ENCODE measurements around the gene NOXA1. TPM values are rescaled to one million over a fixed set of nuclear protein-coding genes. Genes with fewer than 3 reads are reported as not detected.

Gene NOXA1
- total RNA-seq, 6 experiments from 2014 or later, result 4.7 to 8.0 (median 5.7) TPM

- H3K4me3 ChIP-seq, result no peak overlapping the region
- no peaks in the 10 kb centered on the region for H3K9me3 ChIP-seq
- no peak overlapping the region for H3K27ac ChIP-seq
- DNase-seq (peak in 1 of 3 donors; percentile 49), ATAC-seq (peak in 1 of 4 donors; percentile 5)
- TF ChIP-seq POLR2A (IDR thresholded peaks at IDR 0.05), result no peak
- TF ChIP-seq, protein P1, sequence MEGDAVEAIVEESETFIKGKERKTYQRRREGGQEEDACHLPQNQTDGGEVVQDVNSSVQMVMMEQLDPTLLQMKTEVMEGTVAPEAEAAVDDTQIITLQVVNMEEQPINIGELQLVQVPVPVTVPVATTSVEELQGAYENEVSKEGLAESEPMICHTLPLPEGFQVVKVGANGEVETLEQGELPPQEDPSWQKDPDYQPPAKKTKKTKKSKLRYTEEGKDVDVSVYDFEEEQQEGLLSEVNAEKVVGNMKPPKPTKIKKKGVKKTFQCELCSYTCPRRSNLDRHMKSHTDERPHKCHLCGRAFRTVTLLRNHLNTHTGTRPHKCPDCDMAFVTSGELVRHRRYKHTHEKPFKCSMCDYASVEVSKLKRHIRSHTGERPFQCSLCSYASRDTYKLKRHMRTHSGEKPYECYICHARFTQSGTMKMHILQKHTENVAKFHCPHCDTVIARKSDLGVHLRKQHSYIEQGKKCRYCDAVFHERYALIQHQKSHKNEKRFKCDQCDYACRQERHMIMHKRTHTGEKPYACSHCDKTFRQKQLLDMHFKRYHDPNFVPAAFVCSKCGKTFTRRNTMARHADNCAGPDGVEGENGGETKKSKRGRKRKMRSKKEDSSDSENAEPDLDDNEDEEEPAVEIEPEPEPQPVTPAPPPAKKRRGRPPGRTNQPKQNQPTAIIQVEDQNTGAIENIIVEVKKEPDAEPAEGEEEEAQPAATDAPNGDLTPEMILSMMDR (IDR thresholded peaks at IDR 0.05), result no peak
- 97% methylated on average over 5 of the region's 47 CpGs for WGBS (ENCODE audit: insufficient coverage, low coverage, low lambda C conversion rate, missing lambda C conversion rate)
- no peaks in the 10 kb centered on the region for H3K27me3 ChIP-seq
- no peaks in the 10 kb centered on the region for H3K4me1 ChIP-seq
- intact Hi-C loops (cut with DNase I), result no loop called here
- no peaks in the 10 kb centered on the region for H3K36me3 ChIP-seq
Measured at GRCh38 chr9:137388589-137389427, 34.4 kb upstream of the NOXA1 start.

- DNase-seq (peak in 1 of 3 donors; percentile 51), ATAC-seq (no peak)
- Histone ChIP-seq H3K9me3 (no peaks in the 10 kb centered on the region), H3K27me3 (no peaks in the 10 kb centered on the region), H3K36me3 (no peaks in the 10 kb centered on the region), H3K27ac (no peak overlapping the region), H3K4me1 (no peaks in the 10 kb centered on the region), H3K4me3 (no peak overlapping the region)
- no peak for TF ChIP-seq POLR2A (IDR thresholded peaks at IDR 0.05)
- TF ChIP-seq, protein P1 (IDR thresholded peaks at IDR 0.05), result no peak
- 87% methylated on average over 3 of the region's 13 CpGs for WGBS (ENCODE audit: insufficient coverage, low coverage, low lambda C conversion rate, missing lambda C conversion rate)
- intact Hi-C loops (cut with DNase I), result no loop called here
Measured at GRCh38 chr9:137389428-137389746, 33.8 kb upstream of the NOXA1 start.

GRCh38 chr9:137390553-137391410 lies 32.4 kb upstream of the NOXA1 start:
- ATAC-seq (peak in 1 of 4 donors; percentile 11), DNase-seq (peak in 1 of 3 donors; percentile 48)
- no peak overlapping the region for H3K4me3 ChIP-seq
- no peaks in the 10 kb centered on the region for H3K9me3 ChIP-seq
- 90% methylated on average over 20 of the region's 42 CpGs for WGBS (ENCODE audit: insufficient coverage, low coverage, low lambda C conversion rate, missing lambda C conversion rate)
- H3K27me3 ChIP-seq, result no peaks in the 10 kb centered on the region
- H3K4me1 ChIP-seq, result no peaks in the 10 kb centered on the region
- H3K36me3 ChIP-seq, result no peaks in the 10 kb centered on the region
- TF ChIP-seq, protein P1 (IDR thresholded peaks at IDR 0.05), result no peak
- TF ChIP-seq POLR2A (IDR thresholded peaks at IDR 0.05), result no peak
- H3K27ac ChIP-seq, result no peak overlapping the region
- intact Hi-C loops (cut with DNase I), result loop anchor here in 1 of 2 donors (10.0 kb wide), 1 partner anchor 296 kb away; no protein-coding TSS in a partner anchor

GRCh38 chr9:137391411-137391754 lies 31.8 kb upstream of the NOXA1 start:
- intact Hi-C loops (cut with DNase I), result loop anchor here in 1 of 2 donors (10.0 kb wide), 1 partner anchor 297 kb away; no protein-coding TSS in a partner anchor
- H3K27me3 ChIP-seq, result no peaks in the 10 kb centered on the region
- DNase-seq (no peak), ATAC-seq (peak in 2 of 4 donors; percentile 9 to 12)
- H3K27ac ChIP-seq, result no peak overlapping the region
- H3K9me3 ChIP-seq, result no peaks in the 10 kb centered on the region
- H3K36me3 ChIP-seq, result no peaks in the 10 kb centered on the region
- no peak overlapping the region for H3K4me3 ChIP-seq
- no CpG with 5 or more reads among the region's 22 CpGs for WGBS (ENCODE audit: insufficient coverage, low coverage, low lambda C conversion rate, missing lambda C conversion rate)
- H3K4me1 ChIP-seq, result no peaks in the 10 kb centered on the region
- TF ChIP-seq POLR2A (IDR thresholded peaks at IDR 0.05), result no peak
- TF ChIP-seq, protein P1 (IDR thresholded peaks at IDR 0.05), result no peak

All from right lobe of liver (tissue), 6 donors.